ENCODE results near the gene ZBED1.
"Not testable (repeated sequence)": the region's sequence is repeated elsewhere in the genome, so short reads cannot be mapped to it uniquely, and the experiment has no call there.

The ZBED1 gene

DNA sequence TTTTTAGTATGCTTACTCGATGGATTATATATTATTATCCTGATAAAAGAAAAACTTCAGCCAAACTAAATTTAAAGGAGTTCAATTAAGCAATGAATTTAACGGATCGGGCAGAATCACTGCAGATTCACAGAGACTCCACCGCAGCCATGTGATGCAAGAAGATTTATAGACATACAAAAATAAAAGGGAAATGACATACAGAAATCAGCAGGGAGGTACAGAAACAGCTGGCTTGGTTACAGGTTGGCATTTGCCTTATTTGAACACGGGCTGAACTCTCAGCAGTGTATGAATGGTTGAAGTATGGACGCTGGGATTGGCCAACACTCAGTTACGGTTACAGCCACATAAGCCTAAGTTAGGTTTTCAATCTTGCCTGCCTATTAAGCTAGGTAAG, 35.4 kb upstream of the ZBED1 start:
- H3K9me3 Mint-ChIP-seq: peaks cover 6% of the 10 kb centered on the region
- DNase-seq (ENCODE audit: low spot score in 2 of 2): no peak
- peaks cover 2% of the 10 kb centered on the region for H3K36me3 Mint-ChIP-seq (ENCODE audit: insufficient read depth)
- peaks cover 24% of the 10 kb centered on the region for H3K27me3 Mint-ChIP-seq
- H3K4me1 Mint-ChIP-seq: no peaks in the 10 kb centered on the region
- no peak for ATAC-seq (replicated peaks; ENCODE audit: extremely low read depth, poor library complexity, severe bottlenecking)
- H3K4me3 Mint-ChIP-seq: no peak overlapping the region
- H3K27ac Mint-ChIP-seq (ENCODE audit: low read depth): no peak overlapping the region

DNA sequence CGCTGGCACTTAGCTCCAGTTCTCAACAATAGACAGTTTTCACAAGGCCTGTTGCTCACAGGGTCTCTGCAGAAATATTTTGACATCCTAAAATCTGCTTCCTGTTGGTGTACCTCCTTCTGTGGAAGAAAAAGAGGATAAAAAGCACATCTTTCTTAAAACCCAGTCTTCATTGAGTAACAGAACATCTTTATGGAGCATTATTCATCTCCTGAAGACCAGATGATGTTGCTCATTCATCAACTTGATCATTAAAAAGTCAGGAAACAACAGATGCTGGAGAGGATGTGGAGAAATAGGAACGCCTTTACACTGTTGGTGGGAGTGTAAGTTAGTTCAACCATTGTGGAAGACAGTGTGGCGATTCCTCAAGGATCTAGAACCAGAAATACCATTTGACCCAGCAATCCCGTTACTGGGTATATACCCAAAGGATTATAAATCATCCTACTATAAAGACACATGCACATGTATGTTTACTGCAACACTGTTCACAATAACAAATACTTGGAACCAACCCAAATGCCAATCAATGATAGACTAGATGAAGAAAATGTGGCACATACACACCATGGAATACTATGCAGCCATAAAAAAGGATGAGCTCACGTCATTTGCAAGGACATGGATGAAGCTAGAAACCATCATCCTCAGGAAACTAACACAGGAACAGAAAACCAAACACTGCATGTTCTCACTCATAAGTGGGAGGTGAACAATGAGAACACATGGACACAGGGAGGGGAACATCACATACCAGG, 33.7 kb upstream of the ZBED1 start:
- not testable (repeated sequence) for H3K4me1 Mint-ChIP-seq; H3K27ac Mint-ChIP-seq (ENCODE audit: low read depth); H3K36me3 Mint-ChIP-seq (ENCODE audit: insufficient read depth); H3K4me3 Mint-ChIP-seq; DNase-seq (ENCODE audit: low spot score in 2 of 2); ATAC-seq (replicated peaks; ENCODE audit: extremely low read depth, poor library complexity, severe bottlenecking); H3K9me3 Mint-ChIP-seq
- peaks cover 18% of the 10 kb centered on the region for H3K27me3 Mint-ChIP-seq

DNA sequence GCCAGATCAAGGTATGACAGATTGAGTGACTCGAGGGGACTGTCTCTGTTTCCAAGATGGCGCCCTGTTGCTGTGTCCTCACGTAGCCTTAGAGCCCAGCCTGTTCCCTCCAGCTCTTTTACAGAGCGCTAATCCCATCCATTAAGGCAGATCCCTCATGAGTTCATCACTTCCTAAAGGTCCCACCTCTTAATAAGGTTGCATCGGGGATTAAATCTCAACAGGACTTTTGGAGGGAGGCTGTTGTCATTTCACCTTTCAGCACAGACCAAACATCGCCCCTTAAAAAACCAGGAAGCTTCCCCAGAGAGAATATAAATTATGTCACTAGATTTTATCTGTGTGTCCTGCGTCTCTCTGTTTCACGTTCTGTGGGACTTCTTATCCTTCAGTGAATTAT, 32.6 kb upstream of the ZBED1 start:
- no peak overlapping the region for H3K27ac Mint-ChIP-seq (ENCODE audit: low read depth)
- H3K27me3 Mint-ChIP-seq: peaks cover 15% of the 10 kb centered on the region
- H3K4me1 Mint-ChIP-seq: no peaks in the 10 kb centered on the region
- peaks cover 2% of the 10 kb centered on the region for H3K36me3 Mint-ChIP-seq (ENCODE audit: insufficient read depth)
- DNase-seq (ENCODE audit: low spot score in 2 of 2) (no peak), ATAC-seq (replicated peaks; ENCODE audit: extremely low read depth, poor library complexity, severe bottlenecking) (no peak)
- no peak overlapping the region for H3K4me3 Mint-ChIP-seq
- peaks cover 6% of the 10 kb centered on the region for H3K9me3 Mint-ChIP-seq

GRCh38 chrX:2526390-2526789, 25.6 kb upstream of the ZBED1 start:
- DNase-seq (ENCODE audit: low spot score in 2 of 2) (no peak), ATAC-seq (replicated peaks; ENCODE audit: extremely low read depth, poor library complexity, severe bottlenecking) (no peak)
- Mint-ChIP-seq H3K9me3 (no peaks in the 10 kb centered on the region), H3K4me1 (no peaks in the 10 kb centered on the region), H3K27ac (ENCODE audit: low read depth) (no peak overlapping the region), H3K36me3 (ENCODE audit: insufficient read depth) (no peaks in the 10 kb centered on the region), H3K27me3 (peaks cover 40% of the 10 kb centered on the region), H3K4me3 (no peak overlapping the region)

DNA sequence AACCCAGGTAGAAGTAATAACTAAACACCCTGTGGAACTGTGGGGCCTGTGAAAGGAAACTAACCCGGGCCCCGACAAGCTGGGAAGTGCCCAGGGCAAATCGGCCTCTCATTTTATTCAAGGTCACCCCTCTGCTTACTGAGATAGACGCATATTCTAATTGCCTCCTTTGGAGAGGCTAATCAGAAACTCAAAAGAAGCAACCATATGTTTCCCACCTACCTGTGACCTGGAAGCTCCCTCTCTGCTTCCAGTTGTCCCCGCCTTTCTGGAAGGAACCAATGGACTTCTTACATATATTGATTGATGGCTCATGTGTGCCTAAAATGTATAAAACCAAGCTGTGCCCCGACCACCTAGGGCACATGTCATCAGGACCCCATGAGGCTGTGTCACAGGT, 23.1 kb upstream of the ZBED1 start:
- no peak overlapping the region for H3K27ac Mint-ChIP-seq (ENCODE audit: low read depth)
- no peaks in the 10 kb centered on the region for H3K36me3 Mint-ChIP-seq (ENCODE audit: insufficient read depth)
- no peaks in the 10 kb centered on the region for H3K9me3 Mint-ChIP-seq
- H3K4me3 Mint-ChIP-seq: no peak overlapping the region
- DNase-seq (ENCODE audit: low spot score in 2 of 2): no peak
- no peaks in the 10 kb centered on the region for H3K4me1 Mint-ChIP-seq
- H3K27me3 Mint-ChIP-seq: peaks cover 40% of the 10 kb centered on the region
- no peak for ATAC-seq (replicated peaks; ENCODE audit: extremely low read depth, poor library complexity, severe bottlenecking)

GRCh38 chrX:2521927-2522386, 21.2 kb upstream of the ZBED1 start:
- Mint-ChIP-seq H3K27me3 (peaks cover 36% of the 10 kb centered on the region), H3K9me3 (no peaks in the 10 kb centered on the region), H3K4me3 (no peak overlapping the region), H3K27ac (ENCODE audit: low read depth) (no peak overlapping the region), H3K36me3 (ENCODE audit: insufficient read depth) (no peaks in the 10 kb centered on the region), H3K4me1 (peaks cover 5% of the 10 kb centered on the region)
- DNase-seq (ENCODE audit: low spot score in 2 of 2) (no peak), ATAC-seq (replicated peaks; ENCODE audit: extremely low read depth, poor library complexity, severe bottlenecking) (no peak)

- H3K4me1 Mint-ChIP-seq: peaks cover 5% of the 10 kb centered on the region
- ATAC-seq (replicated peaks; ENCODE audit: extremely low read depth, poor library complexity, severe bottlenecking): no peak
- H3K9me3 Mint-ChIP-seq: no peaks in the 10 kb centered on the region
- peaks cover 29% of the 10 kb centered on the region for H3K27me3 Mint-ChIP-seq
- no peak for DNase-seq (ENCODE audit: low spot score in 2 of 2)
- H3K4me3 Mint-ChIP-seq: no peak overlapping the region
- no peaks in the 10 kb centered on the region for H3K36me3 Mint-ChIP-seq (ENCODE audit: insufficient read depth)
- H3K27ac Mint-ChIP-seq (ENCODE audit: low read depth): no peak overlapping the region
These were observed 20.5 kb upstream of the ZBED1 start for GRCh38 chrX:2521092-2521926.

GRCh38 chrX:2520539-2520938, 19.8 kb upstream of the ZBED1 start:
- no peak for DNase-seq (ENCODE audit: low spot score in 2 of 2)
- Mint-ChIP-seq H3K4me1 (peaks cover 5% of the 10 kb centered on the region), H3K27me3 (peaks cover 29% of the 10 kb centered on the region), H3K27ac (ENCODE audit: low read depth) (no peak overlapping the region), H3K36me3 (ENCODE audit: insufficient read depth) (no peaks in the 10 kb centered on the region), H3K4me3 (no peak overlapping the region), H3K9me3 (no peaks in the 10 kb centered on the region)
- no peak for ATAC-seq (replicated peaks; ENCODE audit: extremely low read depth, poor library complexity, severe bottlenecking)

- not testable (repeated sequence) for ATAC-seq (replicated peaks; ENCODE audit: extremely low read depth, poor library complexity, severe bottlenecking); H3K4me1 Mint-ChIP-seq; DNase-seq (ENCODE audit: low spot score in 2 of 2); H3K9me3 Mint-ChIP-seq; H3K36me3 Mint-ChIP-seq (ENCODE audit: insufficient read depth); H3K27ac Mint-ChIP-seq (ENCODE audit: low read depth); H3K4me3 Mint-ChIP-seq
- H3K27me3 Mint-ChIP-seq: peaks cover 22% of the 10 kb centered on the region
These were observed 18.9 kb upstream of the ZBED1 start for GRCh38 chrX:2519638-2520037.

GRCh38 chrX:2517055-2517454, 16.3 kb upstream of the ZBED1 start:
- Mint-ChIP-seq H3K4me3 (no peak overlapping the region), H3K27ac (ENCODE audit: low read depth) (no peak overlapping the region), H3K27me3 (peaks cover 20% of the 10 kb centered on the region), H3K4me1 (peaks cover 5% of the 10 kb centered on the region), H3K36me3 (ENCODE audit: insufficient read depth) (no peaks in the 10 kb centered on the region), H3K9me3 (no peaks in the 10 kb centered on the region)
- ATAC-seq (replicated peaks; ENCODE audit: extremely low read depth, poor library complexity, severe bottlenecking) (no peak), DNase-seq (ENCODE audit: low spot score in 2 of 2) (no peak)

DNA sequence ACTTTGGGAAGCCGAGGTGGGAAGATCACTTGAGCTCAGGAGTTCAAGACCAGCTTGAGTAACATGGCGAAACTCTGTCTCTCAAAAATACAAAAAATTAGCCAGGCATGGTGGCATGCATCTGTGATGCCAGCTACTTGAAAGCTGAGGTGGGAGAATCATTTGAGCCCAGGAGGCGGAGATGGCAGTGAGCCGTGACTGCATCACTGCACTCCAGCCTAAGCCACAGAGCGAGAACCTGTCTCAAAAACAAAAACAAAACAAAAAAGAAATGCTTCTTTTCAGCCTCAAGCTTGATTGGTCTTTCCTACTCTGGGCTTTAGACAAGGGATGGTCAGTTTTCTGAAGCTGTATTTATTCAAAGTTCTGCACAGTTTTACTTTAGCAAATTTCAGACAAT, 15.8 kb upstream of the ZBED1 start:
- no peak overlapping the region for H3K4me3 Mint-ChIP-seq

GRCh38 chrX:2514131-2514530, 13.4 kb upstream of the ZBED1 start:
- no peak overlapping the region for H3K27ac Mint-ChIP-seq (ENCODE audit: low read depth)
- no peak overlapping the region for H3K4me3 Mint-ChIP-seq
- ATAC-seq (replicated peaks; ENCODE audit: extremely low read depth, poor library complexity, severe bottlenecking): no peak

More for the DNA sequence above, 15.8 kb upstream of the ZBED1 start:
- ATAC-seq (replicated peaks; ENCODE audit: extremely low read depth, poor library complexity, severe bottlenecking) (no peak), DNase-seq (ENCODE audit: low spot score in 2 of 2) (no peak)
- H3K27ac Mint-ChIP-seq (ENCODE audit: low read depth): no peak overlapping the region
- H3K27me3 Mint-ChIP-seq: peaks cover 24% of the 10 kb centered on the region
- peaks cover 5% of the 10 kb centered on the region for H3K4me1 Mint-ChIP-seq
- no peaks in the 10 kb centered on the region for H3K36me3 Mint-ChIP-seq (ENCODE audit: insufficient read depth)
- no peaks in the 10 kb centered on the region for H3K9me3 Mint-ChIP-seq

GRCh38 chrX:2513121-2513664, 12.4 kb upstream of the ZBED1 start:
- H3K4me1 Mint-ChIP-seq: peaks cover 11% of the 10 kb centered on the region
- DNase-seq (ENCODE audit: low spot score in 2 of 2) (no peak), ATAC-seq (replicated peaks; ENCODE audit: extremely low read depth, poor library complexity, severe bottlenecking) (no peak)
- H3K27ac Mint-ChIP-seq (ENCODE audit: low read depth): no peak overlapping the region
- peaks cover 29% of the 10 kb centered on the region for H3K27me3 Mint-ChIP-seq
- no peaks in the 10 kb centered on the region for H3K36me3 Mint-ChIP-seq (ENCODE audit: insufficient read depth)
- no peaks in the 10 kb centered on the region for H3K9me3 Mint-ChIP-seq
- no peak overlapping the region for H3K4me3 Mint-ChIP-seq

More at GRCh38 chrX:2514131-2514530, 13.4 kb upstream of the ZBED1 start:
- Mint-ChIP-seq H3K9me3 (no peaks in the 10 kb centered on the region), H3K4me1 (peaks cover 5% of the 10 kb centered on the region), H3K36me3 (ENCODE audit: insufficient read depth) (no peaks in the 10 kb centered on the region), H3K27me3 (peaks cover 30% of the 10 kb centered on the region)
- DNase-seq (ENCODE audit: low spot score in 2 of 2): no peak
